ENCODE results near the gene GNAT1. TPM values are rescaled to one million over a fixed set of nuclear protein-coding genes. Genes with fewer than 3 reads are reported as not detected.

GNAT1 gene
- total and polyA plus RNA-seq, 2 of the 13 experiments (the other 11 are each of a cell fraction or from before 2014, with no cell fraction given), result 0.15 TPM; not detected in 1

- no peak for TF ChIP-seq ATF3 (CRISPR knock-in tag; IDR thresholded peaks at IDR 0.05)
- no peak for TF ChIP-seq ZNF549 (CRISPR knock-in tag; IDR thresholded peaks at IDR 0.05)
- TF ChIP-seq SSRP1 (CRISPR knock-in tag; IDR thresholded peaks at IDR 0.05), result 0 out of 2 replicates have a peak, but pooled peaks have one; percentile 53
- no peak for TF ChIP-seq AGO2 (optimal IDR thresholded peaks at IDR 0.05; ENCODE audit: low read depth, low read length)
- peak; percentile 61; the same call in 1 of the 2 replicates for TF ChIP-seq PPARG (CRISPR knock-in tag; conservative IDR thresholded peaks at IDR 0.05)
- TF ChIP-seq DNMT1 (CRISPR knock-in tag; IDR thresholded peaks at IDR 0.05), result no peak
- no peak for TF ChIP-seq KIAA2018 (CRISPR knock-in tag; IDR thresholded peaks at IDR 0.05; ENCODE audit: borderline replicate concordance)
- no peak for TF ChIP-seq ZKSCAN8 (CRISPR knock-in tag; IDR thresholded peaks at IDR 0.05; ENCODE audit: borderline replicate concordance)
- TF ChIP-seq SMAD9 (CRISPR knock-in tag; IDR thresholded peaks at IDR 0.05), result no peak
- TF ChIP-seq ZNF749 (CRISPR knock-in tag; IDR thresholded peaks at IDR 0.05; ENCODE audit: borderline replicate concordance), result no peak
- TF ChIP-seq TFDP2 (CRISPR knock-in tag; IDR thresholded peaks at IDR 0.05), result no peak
- peak; percentile 60; the same call in 1 of the 2 replicates for TF ChIP-seq ISL2 (CRISPR knock-in tag; IDR thresholded peaks at IDR 0.05)
- TF ChIP-seq ARID4A (CRISPR knock-in tag; IDR thresholded peaks at IDR 0.05; ENCODE audit: borderline replicate concordance), result no peak; the same call in 1 of the 2 replicates
- TF ChIP-seq TIGD3 (CRISPR knock-in tag; IDR thresholded peaks at IDR 0.05; ENCODE audit: borderline replicate concordance), result no peak
- TF ChIP-seq SKI (IDR thresholded peaks at IDR 0.05; ENCODE audit: partially characterized antibody), result no peak
Observed at GRCh38 chr3:50189274-50189673, 2.1 kb upstream of the GNAT1 start (continued).

Data from HepG2 (cell line).